Osteocyte (in vitro differentiated cells): Measurements from ENCODE around the gene NBEA. TPM values are rescaled to one million over a fixed set of nuclear protein-coding genes. Genes with fewer than 3 reads are reported as not detected.

ENCODE experiments used
- DNase-seq: peaks from one replicate; pipeline ENCODE4 v3.0.0; 2021; ENCODE audit warnings: mixed read lengths; ENCODE audit not compliant: unreplicated experiment; ENCODE audit errors: extremely low spot score
- H3K27ac Mint-ChIP-seq: one replicate; pipeline ENCODE4 v1.8.0; 2021; ENCODE audit warnings: mild to moderate bottlenecking, mixed read lengths; ENCODE audit not compliant: unreplicated experiment
- H3K27me3 Mint-ChIP-seq: one replicate; pipeline ENCODE4 v1.8.0; 2021; ENCODE audit warnings: mixed read lengths; ENCODE audit not compliant: unreplicated experiment
- H3K36me3 Mint-ChIP-seq: one replicate; pipeline ENCODE4 v1.8.0; 2021; ENCODE audit warnings: mixed read lengths; ENCODE audit not compliant: unreplicated experiment
- H3K4me1 Mint-ChIP-seq: one replicate; pipeline ENCODE4 v1.8.0; 2021; ENCODE audit warnings: mixed read lengths; ENCODE audit not compliant: unreplicated experiment
- H3K4me3 Mint-ChIP-seq: one replicate; pipeline ENCODE4 v1.8.0; 2021; ENCODE audit warnings: mild to moderate bottlenecking, moderate library complexity, mixed read lengths; ENCODE audit not compliant: unreplicated experiment
- H3K9me3 Mint-ChIP-seq: one replicate; pipeline ENCODE4 v1.8.0; 2021; ENCODE audit warnings: mixed read lengths; ENCODE audit not compliant: unreplicated experiment
- CTCF ChIP-seq: fragments of 200-600 bp; sonication (generic); IDR thresholded peaks from 2 replicates; pipeline ENCODE4 v1.5.0; 2021; ENCODE audit warnings: antibody characterized with exemption, mild to moderate bottlenecking, moderate library complexity
- total RNA-seq: library from RNA; stranded (reverse); gene quantifications from 2 replicates; pipeline ENCODE4 v1.2.1, GENCODE V29; 2021

Gene NBEA
- total RNA-seq, 1 donor from 2014 or later, result 10.9 TPM

- H3K36me3 Mint-ChIP-seq, result no peaks in the 10 kb centered on the region
- peaks cover 56% of the 10 kb centered on the region for H3K27me3 Mint-ChIP-seq
- H3K4me3 Mint-ChIP-seq, result no peak overlapping the region
- DNase-seq, result no peak
- H3K27ac Mint-ChIP-seq, result no peak overlapping the region
- TF ChIP-seq CTCF, result no peak
- H3K9me3 Mint-ChIP-seq, result no peaks in the 10 kb centered on the region
- H3K4me1 Mint-ChIP-seq, result no peaks in the 10 kb centered on the region
Measured at GRCh38 chr13:34931572-34931971, 10.5 kb upstream of the NBEA start.

- Mint-ChIP-seq H3K36me3 (no peaks in the 10 kb centered on the region), H3K4me1 (no peaks in the 10 kb centered on the region), H3K27me3 (peaks cover 63% of the 10 kb centered on the region), H3K27ac (no peak overlapping the region), H3K4me3 (no peak overlapping the region), H3K9me3 (no peaks in the 10 kb centered on the region)
- DNase-seq, result no peak
- TF ChIP-seq CTCF, result no peak
Measured at GRCh38 chr13:34933349-34933748, 8.7 kb upstream of the NBEA start.

- no peak for DNase-seq
- no peak for TF ChIP-seq CTCF
- H3K27me3 Mint-ChIP-seq, result peaks cover 63% of the 10 kb centered on the region
- H3K27ac Mint-ChIP-seq, result no peak overlapping the region
- no peak overlapping the region for H3K4me3 Mint-ChIP-seq
- no peaks in the 10 kb centered on the region for H3K9me3 Mint-ChIP-seq
- H3K36me3 Mint-ChIP-seq, result no peaks in the 10 kb centered on the region
- no peaks in the 10 kb centered on the region for H3K4me1 Mint-ChIP-seq
Measured at GRCh38 chr13:34933786-34934185, 8.3 kb upstream of the NBEA start.

GRCh38 chr13:34935841-34936240 is 6.2 kb upstream of the NBEA start:
- no peak overlapping the region for H3K4me3 Mint-ChIP-seq
- no peaks in the 10 kb centered on the region for H3K4me1 Mint-ChIP-seq
- H3K36me3 Mint-ChIP-seq, result no peaks in the 10 kb centered on the region
- H3K27ac Mint-ChIP-seq, result no peak overlapping the region
- H3K9me3 Mint-ChIP-seq, result no peaks in the 10 kb centered on the region
- peaks cover 69% of the 10 kb centered on the region for H3K27me3 Mint-ChIP-seq
- no peak for DNase-seq
- no peak for TF ChIP-seq CTCF

GRCh38 chr13:34939771-34940170 is 2.3 kb upstream of the NBEA start:
- H3K4me1 Mint-ChIP-seq, result peaks cover 16% of the 10 kb centered on the region
- no peak for DNase-seq
- H3K27ac Mint-ChIP-seq, result no peak overlapping the region

More at GRCh38 chr13:34939771-34940170, 2.3 kb upstream of the NBEA start:
- Mint-ChIP-seq H3K4me3 (no peak overlapping the region), H3K27me3 (peaks cover 67% of the 10 kb centered on the region), H3K36me3 (peaks cover 3% of the 10 kb centered on the region), H3K9me3 (no peaks in the 10 kb centered on the region)
- TF ChIP-seq CTCF, result no peak
